ENCODE measurements around the gene LOXHD1. TPM values are rescaled to one million over a fixed set of nuclear protein-coding genes. Genes with fewer than 3 reads are reported as not detected.

LOXHD1 gene
- total RNA-seq, 1 experiment from 2014 or later: not detected

DNA sequence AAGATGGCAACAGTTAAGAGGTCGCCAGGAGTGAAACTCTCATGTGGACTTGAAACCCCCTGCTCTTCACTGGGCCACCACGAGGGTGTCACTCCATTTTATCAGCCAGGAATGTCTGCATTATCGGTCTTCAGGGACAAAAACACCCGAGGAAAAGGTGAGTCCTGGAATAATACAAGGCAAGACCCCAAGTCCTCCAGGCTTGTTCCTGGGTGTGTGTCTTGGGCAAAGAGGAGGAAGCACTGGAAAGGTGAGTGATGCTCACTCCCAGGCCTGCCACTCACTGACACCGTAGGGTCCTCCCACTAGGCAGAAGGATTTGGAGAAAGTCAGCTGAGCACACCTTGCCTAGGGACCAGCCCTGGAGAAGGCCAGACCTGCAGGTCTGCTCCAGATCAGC lies 86.9 kb downstream of the LOXHD1 start:
- H3K9me3 ChIP-seq (ENCODE audit: control insufficient read depth, insufficient read depth, low read depth, low read length): no peaks in the 10 kb centered on the region
- H3K4me3 ChIP-seq (ENCODE audit: low read depth in 2 of 2, low read length in 2 of 2): no peak overlapping the region
- no peak for DNase-seq (ENCODE audit: low read depth, low spot score)
- intact Hi-C loops (cut with micrococcal nuclease; ENCODE audit: unreplicated experiment): no loop called here
- no peak for ATAC-seq
- H3K27ac ChIP-seq (ENCODE audit: low read length): no peak overlapping the region
- TF ChIP-seq, protein P1, sequence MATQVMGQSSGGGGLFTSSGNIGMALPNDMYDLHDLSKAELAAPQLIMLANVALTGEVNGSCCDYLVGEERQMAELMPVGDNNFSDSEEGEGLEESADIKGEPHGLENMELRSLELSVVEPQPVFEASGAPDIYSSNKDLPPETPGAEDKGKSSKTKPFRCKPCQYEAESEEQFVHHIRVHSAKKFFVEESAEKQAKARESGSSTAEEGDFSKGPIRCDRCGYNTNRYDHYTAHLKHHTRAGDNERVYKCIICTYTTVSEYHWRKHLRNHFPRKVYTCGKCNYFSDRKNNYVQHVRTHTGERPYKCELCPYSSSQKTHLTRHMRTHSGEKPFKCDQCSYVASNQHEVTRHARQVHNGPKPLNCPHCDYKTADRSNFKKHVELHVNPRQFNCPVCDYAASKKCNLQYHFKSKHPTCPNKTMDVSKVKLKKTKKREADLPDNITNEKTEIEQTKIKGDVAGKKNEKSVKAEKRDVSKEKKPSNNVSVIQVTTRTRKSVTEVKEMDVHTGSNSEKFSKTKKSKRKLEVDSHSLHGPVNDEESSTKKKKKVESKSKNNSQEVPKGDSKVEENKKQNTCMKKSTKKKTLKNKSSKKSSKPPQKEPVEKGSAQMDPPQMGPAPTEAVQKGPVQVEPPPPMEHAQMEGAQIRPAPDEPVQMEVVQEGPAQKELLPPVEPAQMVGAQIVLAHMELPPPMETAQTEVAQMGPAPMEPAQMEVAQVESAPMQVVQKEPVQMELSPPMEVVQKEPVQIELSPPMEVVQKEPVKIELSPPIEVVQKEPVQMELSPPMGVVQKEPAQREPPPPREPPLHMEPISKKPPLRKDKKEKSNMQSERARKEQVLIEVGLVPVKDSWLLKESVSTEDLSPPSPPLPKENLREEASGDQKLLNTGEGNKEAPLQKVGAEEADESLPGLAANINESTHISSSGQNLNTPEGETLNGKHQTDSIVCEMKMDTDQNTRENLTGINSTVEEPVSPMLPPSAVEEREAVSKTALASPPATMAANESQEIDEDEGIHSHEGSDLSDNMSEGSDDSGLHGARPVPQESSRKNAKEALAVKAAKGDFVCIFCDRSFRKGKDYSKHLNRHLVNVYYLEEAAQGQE (IDR thresholded peaks at IDR 0.05; ENCODE audit: insufficient read depth in 1 of 2, low read depth in 2 of 2, low read length in 1 of 2): no peak
- TF ChIP-seq POLR2AphosphoS5 (IDR thresholded peaks at IDR 0.05; ENCODE audit: low read depth, low read length): no peak
- TF ChIP-seq, protein P2, sequence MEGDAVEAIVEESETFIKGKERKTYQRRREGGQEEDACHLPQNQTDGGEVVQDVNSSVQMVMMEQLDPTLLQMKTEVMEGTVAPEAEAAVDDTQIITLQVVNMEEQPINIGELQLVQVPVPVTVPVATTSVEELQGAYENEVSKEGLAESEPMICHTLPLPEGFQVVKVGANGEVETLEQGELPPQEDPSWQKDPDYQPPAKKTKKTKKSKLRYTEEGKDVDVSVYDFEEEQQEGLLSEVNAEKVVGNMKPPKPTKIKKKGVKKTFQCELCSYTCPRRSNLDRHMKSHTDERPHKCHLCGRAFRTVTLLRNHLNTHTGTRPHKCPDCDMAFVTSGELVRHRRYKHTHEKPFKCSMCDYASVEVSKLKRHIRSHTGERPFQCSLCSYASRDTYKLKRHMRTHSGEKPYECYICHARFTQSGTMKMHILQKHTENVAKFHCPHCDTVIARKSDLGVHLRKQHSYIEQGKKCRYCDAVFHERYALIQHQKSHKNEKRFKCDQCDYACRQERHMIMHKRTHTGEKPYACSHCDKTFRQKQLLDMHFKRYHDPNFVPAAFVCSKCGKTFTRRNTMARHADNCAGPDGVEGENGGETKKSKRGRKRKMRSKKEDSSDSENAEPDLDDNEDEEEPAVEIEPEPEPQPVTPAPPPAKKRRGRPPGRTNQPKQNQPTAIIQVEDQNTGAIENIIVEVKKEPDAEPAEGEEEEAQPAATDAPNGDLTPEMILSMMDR (IDR thresholded peaks at IDR 0.05): no peak
- peaks cover 2% of the 10 kb centered on the region; the same call in 1 of the 2 replicates for H3K27me3 ChIP-seq (ENCODE audit: control insufficient read depth, insufficient read depth, low read length)
- ChIA-PET CTCF (no interaction called here), POLR2A (no interaction called here)
- in situ Hi-C loops (cut with HindIII; ENCODE audit: low pct_unique_long_range_greater_than_20kb, low sequenced_read_pairs): no loop called here
- BruUV-seq (replicated peaks): no TSS peak
- no peaks in the 10 kb centered on the region for H3K4me1 ChIP-seq (ENCODE audit: control insufficient read depth, insufficient read depth, low read length)
- H3K36me3 ChIP-seq (ENCODE audit: control insufficient read depth, insufficient read depth, low read length): no peaks in the 10 kb centered on the region

DNA sequence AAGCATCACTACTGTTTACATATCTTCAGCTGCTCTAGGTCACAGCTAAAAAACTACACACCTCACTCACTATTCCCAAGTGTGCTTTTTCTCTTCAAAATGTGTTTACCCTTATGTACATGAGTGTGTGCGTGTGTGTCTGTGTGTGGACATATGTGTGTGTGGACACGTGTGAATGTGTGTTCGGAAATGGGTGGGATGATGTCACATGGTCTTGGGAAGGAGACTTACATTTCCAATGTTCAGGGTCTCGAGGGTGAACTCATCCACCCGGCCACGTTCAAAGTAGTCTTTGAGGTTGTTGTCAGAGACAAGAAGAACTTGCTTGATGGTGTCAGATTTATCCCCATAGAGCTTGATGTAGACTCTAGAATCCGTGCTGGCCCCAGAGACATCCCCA lies 87.8 kb downstream of the LOXHD1 start:
- ChIA-PET CTCF (no interaction called here), POLR2A (no interaction called here)
- Histone ChIP-seq H3K4me3 (ENCODE audit: low read depth in 2 of 2, low read length in 2 of 2) (no peak overlapping the region), H3K36me3 (ENCODE audit: control insufficient read depth, insufficient read depth, low read length) (no peaks in the 10 kb centered on the region), H3K27me3 (ENCODE audit: control insufficient read depth, insufficient read depth, low read length) (peaks cover 2% of the 10 kb centered on the region; the same call in 1 of the 2 replicates), H3K27ac (ENCODE audit: low read length) (no peak overlapping the region), H3K9me3 (ENCODE audit: control insufficient read depth, insufficient read depth, low read depth, low read length) (no peaks in the 10 kb centered on the region), H3K4me1 (ENCODE audit: control insufficient read depth, insufficient read depth, low read length) (no peaks in the 10 kb centered on the region)
- in situ Hi-C loops (cut with HindIII; ENCODE audit: low pct_unique_long_range_greater_than_20kb, low sequenced_read_pairs): no loop called here
- ATAC-seq: no peak
- no TSS peak for BruUV-seq (replicated peaks)
- TF ChIP-seq POLR2AphosphoS5 (IDR thresholded peaks at IDR 0.05; ENCODE audit: low read depth, low read length): no peak
- TF ChIP-seq SIN3A (IDR thresholded peaks at IDR 0.05; ENCODE audit: borderline replicate concordance, insufficient read depth, low read depth, low read length): no peak
- no peak for TF ChIP-seq TCF7L2 (IDR thresholded peaks at IDR 0.05; ENCODE audit: low read depth, low read length)
- TF ChIP-seq, protein P1 (IDR thresholded peaks at IDR 0.05; ENCODE audit: insufficient read depth in 1 of 2, low read depth in 2 of 2, low read length in 1 of 2): no peak
- TF ChIP-seq, protein P2 (IDR thresholded peaks at IDR 0.05): no peak
- no peak for DNase-seq (ENCODE audit: low read depth, low spot score)
- intact Hi-C loops (cut with micrococcal nuclease; ENCODE audit: unreplicated experiment): no loop called here

All from Panc1 (cell line).